Measurements from ENCODE around the gene ABCA2. TPM values are rescaled to one million over a fixed set of nuclear protein-coding genes. Genes with fewer than 3 reads are reported as not detected.

The ABCA2 gene
- total RNA-seq, 1 experiment from 2014 or later, result 19.2 TPM

DNA sequence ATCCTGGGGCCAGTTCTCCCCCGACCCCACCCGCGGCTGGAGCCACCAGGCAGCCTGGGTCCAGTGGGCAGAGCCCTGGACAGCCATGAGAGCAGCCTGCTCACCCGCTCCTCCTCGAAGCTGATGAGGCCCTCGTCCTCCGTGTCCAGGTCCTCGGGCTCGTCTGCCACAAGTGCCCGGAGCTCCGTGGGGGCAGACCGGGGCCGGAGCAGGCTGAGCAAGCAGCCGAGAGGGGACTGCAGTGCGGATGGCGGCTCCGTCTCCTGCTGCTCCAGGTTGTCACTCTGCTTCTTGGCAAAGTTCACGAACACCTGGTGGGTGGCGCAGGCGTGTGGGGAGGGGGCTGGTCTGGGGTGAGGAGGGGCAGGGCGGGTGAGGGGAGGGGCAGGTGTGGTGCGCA is 19.7 kb downstream of the ABCA2 start (continued):
- TF ChIP-seq ZNF317 (CRISPR knock-in tag; IDR thresholded peaks at IDR 0.05; ENCODE audit: borderline replicate concordance, low read depth) (no peak), ZNF396 (CRISPR knock-in tag; IDR thresholded peaks at IDR 0.05; ENCODE audit: borderline replicate concordance) (no peak)

DNA sequence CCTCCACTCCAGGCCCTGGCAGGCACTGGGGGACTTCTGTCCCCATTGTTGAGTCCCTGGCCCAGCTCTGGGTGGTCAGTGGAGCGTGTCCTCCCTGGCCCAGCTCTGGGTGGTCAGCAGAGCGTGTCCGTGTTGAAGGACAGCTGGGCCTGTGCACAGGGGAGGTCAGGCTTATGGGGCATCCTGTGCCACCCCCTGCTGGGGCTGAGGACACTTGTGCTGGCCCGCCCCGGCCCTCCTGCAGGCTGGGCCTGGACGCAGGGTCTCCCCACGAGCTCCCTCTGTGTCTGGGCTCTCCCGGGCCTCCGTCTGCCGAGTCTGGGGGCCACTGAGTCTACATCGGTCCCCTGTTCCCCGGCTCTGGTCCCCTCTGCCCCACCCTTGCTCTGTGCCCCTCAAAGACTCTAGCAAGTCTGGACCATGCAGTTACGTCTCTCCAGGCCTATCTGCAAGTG is 20.2 kb downstream of the ABCA2 start:
- H3K36me3 Mint-ChIP-seq, result peaks cover 6% of the 10 kb centered on the region; the same call in 1 of the 2 replicates
- peaks cover 8% of the 10 kb centered on the region for H3K9me3 Mint-ChIP-seq
- H3K4me1 Mint-ChIP-seq, result no peaks in the 10 kb centered on the region
- ChIA-PET POLR2A (no interaction called here), CTCF (interaction anchor here (1.0 to 1.4 kb wide), 3 partner anchors 19 to 27 kb away, joined by 3 to 9 read pairs (median 3); no protein-coding TSS in a partner anchor)
- peaks cover 6% of the 10 kb centered on the region; the same call in 1 of the 2 replicates for H3K27me3 Mint-ChIP-seq (ENCODE audit: low read depth)
- ATAC-seq (no peak), DNase-seq (ENCODE audit: low spot score) (no peak)
- TF ChIP-seq IRF2 (CRISPR knock-in tag; IDR thresholded peaks at IDR 0.05; ENCODE audit: borderline replicate concordance, low read depth) (no peak), ZNF532 (CRISPR knock-in tag; IDR thresholded peaks at IDR 0.05; ENCODE audit: borderline replicate concordance) (no peak), FOXP1 (CRISPR knock-in tag; IDR thresholded peaks at IDR 0.05; ENCODE audit: borderline replicate concordance) (no peak), ZNF263 (CRISPR knock-in tag; IDR thresholded peaks at IDR 0.05; ENCODE audit: low read depth) (no peak), CTCF (IDR thresholded peaks at IDR 0.05) (no peak), NR2C2 (CRISPR knock-in tag; IDR thresholded peaks at IDR 0.05) (no peak), ZNF423 (CRISPR knock-in tag; IDR thresholded peaks at IDR 0.05) (no peak), TCF7 (CRISPR knock-in tag; IDR thresholded peaks at IDR 0.05; ENCODE audit: low read depth) (no peak), GTF2I (CRISPR knock-in tag; conservative IDR thresholded peaks at IDR 0.05) (no peak)
- TF ChIP-seq, protein P1, sequence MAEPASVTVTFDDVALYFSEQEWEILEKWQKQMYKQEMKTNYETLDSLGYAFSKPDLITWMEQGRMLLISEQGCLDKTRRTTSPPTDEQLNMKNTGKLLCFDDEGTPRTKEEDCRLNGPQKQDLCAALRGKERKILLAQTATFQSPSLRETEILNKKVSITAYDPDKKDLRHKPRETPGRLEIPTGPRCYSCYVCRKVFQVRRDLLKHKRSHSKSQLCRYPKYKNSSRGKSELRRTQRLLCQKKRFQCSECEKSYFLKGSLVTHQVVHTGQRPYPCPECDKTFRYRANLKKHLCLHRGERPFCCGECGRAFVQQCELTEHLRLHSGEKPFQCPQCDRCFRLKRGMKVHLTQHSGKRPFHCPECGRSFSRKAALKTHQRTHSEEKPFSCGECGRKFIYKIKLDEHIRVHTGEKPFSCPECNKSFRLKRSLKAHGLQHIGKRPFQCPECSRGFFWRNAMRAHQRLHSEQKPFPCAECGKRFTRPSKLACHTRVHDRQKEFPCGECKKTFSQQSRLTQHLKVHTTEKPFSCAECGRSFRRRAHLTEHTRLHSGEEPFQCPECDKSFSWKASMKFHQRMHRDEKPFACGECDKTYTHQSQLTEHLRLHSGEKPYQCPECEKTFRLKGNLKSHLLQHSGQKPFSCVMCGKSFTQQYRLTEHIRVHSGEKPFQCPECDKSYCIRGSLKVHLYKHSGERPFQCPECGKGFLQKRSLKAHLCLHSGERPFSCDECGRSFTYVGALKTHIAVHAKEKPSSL (CRISPR knock-in tag; conservative IDR thresholded peaks at IDR 0.05), result no peak
- TF ChIP-seq, protein P2, sequence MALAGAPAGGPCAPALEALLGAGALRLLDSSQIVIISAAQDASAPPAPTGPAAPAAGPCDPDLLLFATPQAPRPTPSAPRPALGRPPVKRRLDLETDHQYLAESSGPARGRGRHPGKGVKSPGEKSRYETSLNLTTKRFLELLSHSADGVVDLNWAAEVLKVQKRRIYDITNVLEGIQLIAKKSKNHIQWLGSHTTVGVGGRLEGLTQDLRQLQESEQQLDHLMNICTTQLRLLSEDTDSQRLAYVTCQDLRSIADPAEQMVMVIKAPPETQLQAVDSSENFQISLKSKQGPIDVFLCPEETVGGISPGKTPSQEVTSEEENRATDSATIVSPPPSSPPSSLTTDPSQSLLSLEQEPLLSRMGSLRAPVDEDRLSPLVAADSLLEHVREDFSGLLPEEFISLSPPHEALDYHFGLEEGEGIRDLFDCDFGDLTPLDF (CRISPR knock-in tag; IDR thresholded peaks at IDR 0.05), result no peak
- TF ChIP-seq, protein P3, sequence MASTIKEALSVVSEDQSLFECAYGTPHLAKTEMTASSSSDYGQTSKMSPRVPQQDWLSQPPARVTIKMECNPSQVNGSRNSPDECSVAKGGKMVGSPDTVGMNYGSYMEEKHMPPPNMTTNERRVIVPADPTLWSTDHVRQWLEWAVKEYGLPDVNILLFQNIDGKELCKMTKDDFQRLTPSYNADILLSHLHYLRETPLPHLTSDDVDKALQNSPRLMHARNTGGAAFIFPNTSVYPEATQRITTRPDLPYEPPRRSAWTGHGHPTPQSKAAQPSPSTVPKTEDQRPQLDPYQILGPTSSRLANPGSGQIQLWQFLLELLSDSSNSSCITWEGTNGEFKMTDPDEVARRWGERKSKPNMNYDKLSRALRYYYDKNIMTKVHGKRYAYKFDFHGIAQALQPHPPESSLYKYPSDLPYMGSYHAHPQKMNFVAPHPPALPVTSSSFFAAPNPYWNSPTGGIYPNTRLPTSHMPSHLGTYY (CRISPR knock-in tag; IDR thresholded peaks at IDR 0.05), result no peak
- TF ChIP-seq, protein P4, sequence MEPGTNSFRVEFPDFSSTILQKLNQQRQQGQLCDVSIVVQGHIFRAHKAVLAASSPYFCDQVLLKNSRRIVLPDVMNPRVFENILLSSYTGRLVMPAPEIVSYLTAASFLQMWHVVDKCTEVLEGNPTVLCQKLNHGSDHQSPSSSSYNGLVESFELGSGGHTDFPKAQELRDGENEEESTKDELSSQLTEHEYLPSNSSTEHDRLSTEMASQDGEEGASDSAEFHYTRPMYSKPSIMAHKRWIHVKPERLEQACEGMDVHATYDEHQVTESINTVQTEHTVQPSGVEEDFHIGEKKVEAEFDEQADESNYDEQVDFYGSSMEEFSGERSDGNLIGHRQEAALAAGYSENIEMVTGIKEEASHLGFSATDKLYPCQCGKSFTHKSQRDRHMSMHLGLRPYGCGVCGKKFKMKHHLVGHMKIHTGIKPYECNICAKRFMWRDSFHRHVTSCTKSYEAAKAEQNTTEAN (CRISPR knock-in tag; IDR thresholded peaks at IDR 0.05), result no peak
- TF ChIP-seq, protein P5, sequence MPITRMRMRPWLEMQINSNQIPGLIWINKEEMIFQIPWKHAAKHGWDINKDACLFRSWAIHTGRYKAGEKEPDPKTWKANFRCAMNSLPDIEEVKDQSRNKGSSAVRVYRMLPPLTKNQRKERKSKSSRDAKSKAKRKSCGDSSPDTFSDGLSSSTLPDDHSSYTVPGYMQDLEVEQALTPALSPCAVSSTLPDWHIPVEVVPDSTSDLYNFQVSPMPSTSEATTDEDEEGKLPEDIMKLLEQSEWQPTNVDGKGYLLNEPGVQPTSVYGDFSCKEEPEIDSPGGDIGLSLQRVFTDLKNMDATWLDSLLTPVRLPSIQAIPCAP (CRISPR knock-in tag; IDR thresholded peaks at IDR 0.05), result no peak
- no peak overlapping the region for H3K27ac Mint-ChIP-seq
- no peak overlapping the region for H3K4me3 Mint-ChIP-seq
